Measurements from ENCODE around the gene SLC27A1. TPM values are rescaled to one million over a fixed set of nuclear protein-coding genes. Genes with fewer than 3 reads are reported as not detected.

Gene SLC27A1
- total and polyA plus RNA-seq, 10 of the 15 experiments (the other 5 are each of a cell fraction or from before 2014, with no cell fraction given) = 0.11 to 2.3 (median 1.2) TPM

DNA sequence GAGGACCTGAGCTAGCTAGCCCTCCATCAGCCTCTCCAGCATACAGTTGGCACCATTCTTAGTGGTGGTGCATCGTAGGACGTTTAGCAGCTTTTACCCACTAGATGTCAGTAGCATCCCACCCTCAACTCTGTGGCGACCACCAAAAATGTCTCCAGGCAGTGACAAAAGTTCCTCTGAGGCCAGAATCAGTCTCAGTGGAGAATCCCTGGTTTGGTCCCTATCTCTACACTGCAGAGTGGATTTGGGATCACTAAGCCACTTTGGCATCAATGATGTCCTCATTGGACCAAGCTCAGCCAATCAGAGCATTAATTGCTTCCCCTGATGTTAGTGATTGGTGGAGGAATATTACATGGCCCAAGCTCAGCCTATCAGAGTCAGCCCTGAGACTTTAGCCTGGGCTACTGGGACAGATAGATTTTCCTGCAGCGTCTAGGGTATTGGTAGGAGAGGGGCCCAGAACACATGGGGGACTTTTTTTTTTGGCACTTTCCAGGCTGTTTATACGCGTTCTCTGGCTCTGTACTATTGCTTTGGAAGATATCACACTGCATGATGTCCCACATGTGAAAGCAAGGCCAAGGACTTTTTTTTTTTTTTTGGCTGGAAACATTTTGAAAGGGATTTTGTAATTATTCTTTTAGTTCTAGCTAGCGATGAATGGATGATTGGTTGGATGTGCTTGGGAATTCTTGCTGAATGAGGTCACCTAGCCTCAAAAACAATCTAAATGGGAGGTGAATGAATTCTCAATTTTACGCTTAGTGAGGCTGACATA is 28.9 kb upstream of the SLC27A1 start (continued):
- TF ChIP-seq BHLHE40 (IDR thresholded peaks at IDR 0.05; ENCODE audit: borderline replicate concordance in 1 of 2, low read depth in 2 of 2, low read length in 1 of 2) (no peak), RAD21 (IDR thresholded peaks at IDR 0.05; ENCODE audit: insufficient read depth, low read depth, low read length) (peak; percentile 55)

DNA sequence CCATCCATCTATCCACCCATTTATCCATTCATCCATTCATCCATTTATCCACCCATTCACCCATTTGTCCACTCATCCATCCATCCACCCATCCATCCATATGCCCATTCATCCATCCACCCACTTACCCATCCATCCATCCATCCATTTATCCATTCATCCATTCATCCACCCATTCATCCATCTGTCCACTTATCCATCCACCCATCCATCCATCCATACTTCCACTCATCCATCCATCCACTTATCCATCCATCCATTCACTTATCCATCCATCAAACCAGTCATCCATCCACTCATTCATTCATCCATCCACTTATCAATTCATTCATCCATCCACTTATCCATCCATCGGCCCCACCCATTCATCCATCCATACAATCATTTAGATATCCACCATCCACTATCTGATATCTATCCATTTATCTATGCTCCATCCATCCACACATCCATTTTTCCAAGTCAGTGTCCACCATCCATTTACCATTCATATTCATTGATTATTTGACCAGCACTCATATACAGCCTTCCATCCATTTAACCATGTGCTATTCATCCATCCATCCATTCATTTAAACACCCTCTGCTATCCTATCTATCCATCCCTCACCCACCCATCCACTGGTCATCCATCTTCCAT is 24.7 kb upstream of the SLC27A1 start:
- TF ChIP-seq, protein P1, sequence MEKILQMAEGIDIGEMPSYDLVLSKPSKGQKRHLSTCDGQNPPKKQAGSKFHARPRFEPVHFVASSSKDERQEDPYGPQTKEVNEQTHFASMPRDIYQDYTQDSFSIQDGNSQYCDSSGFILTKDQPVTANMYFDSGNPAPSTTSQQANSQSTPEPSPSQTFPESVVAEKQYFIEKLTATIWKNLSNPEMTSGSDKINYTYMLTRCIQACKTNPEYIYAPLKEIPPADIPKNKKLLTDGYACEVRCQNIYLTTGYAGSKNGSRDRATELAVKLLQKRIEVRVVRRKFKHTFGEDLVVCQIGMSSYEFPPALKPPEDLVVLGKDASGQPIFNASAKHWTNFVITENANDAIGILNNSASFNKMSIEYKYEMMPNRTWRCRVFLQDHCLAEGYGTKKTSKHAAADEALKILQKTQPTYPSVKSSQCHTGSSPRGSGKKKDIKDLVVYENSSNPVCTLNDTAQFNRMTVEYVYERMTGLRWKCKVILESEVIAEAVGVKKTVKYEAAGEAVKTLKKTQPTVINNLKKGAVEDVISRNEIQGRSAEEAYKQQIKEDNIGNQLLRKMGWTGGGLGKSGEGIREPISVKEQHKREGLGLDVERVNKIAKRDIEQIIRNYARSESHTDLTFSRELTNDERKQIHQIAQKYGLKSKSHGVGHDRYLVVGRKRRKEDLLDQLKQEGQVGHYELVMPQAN (conservative IDR thresholded peaks at IDR 0.05) = no peak
- TF ChIP-seq PML (IDR thresholded peaks at IDR 0.05; ENCODE audit: low read length) = no peak
- TF ChIP-seq, protein P2, sequence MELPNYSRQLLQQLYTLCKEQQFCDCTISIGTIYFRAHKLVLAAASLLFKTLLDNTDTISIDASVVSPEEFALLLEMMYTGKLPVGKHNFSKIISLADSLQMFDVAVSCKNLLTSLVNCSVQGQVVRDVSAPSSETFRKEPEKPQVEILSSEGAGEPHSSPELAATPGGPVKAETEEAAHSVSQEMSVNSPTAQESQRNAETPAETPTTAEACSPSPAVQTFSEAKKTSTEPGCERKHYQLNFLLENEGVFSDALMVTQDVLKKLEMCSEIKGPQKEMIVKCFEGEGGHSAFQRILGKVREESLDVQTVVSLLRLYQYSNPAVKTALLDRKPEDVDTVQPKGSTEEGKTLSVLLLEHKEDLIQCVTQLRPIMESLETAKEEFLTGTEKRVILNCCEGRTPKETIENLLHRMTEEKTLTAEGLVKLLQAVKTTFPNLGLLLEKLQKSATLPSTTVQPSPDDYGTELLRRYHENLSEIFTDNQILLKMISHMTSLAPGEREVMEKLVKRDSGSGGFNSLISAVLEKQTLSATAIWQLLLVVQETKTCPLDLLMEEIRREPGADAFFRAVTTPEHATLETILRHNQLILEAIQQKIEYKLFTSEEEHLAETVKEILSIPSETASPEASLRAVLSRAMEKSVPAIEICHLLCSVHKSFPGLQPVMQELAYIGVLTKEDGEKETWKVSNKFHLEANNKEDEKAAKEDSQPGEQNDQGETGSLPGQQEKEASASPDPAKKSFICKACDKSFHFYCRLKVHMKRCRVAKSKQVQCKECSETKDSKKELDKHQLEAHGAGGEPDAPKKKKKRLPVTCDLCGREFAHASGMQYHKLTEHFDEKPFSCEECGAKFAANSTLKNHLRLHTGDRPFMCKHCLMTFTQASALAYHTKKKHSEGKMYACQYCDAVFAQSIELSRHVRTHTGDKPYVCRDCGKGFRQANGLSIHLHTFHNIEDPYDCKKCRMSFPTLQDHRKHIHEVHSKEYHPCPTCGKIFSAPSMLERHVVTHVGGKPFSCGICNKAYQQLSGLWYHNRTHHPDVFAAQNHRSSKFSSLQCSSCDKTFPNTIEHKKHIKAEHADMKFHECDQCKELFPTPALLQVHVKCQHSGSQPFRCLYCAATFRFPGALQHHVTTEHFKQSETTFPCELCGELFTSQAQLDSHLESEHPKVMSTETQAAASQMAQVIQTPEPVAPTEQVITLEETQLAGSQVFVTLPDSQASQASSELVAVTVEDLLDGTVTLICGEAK (IDR thresholded peaks at IDR 0.05; ENCODE audit: borderline replicate concordance) = no peak
- TF ChIP-seq, protein P3, sequence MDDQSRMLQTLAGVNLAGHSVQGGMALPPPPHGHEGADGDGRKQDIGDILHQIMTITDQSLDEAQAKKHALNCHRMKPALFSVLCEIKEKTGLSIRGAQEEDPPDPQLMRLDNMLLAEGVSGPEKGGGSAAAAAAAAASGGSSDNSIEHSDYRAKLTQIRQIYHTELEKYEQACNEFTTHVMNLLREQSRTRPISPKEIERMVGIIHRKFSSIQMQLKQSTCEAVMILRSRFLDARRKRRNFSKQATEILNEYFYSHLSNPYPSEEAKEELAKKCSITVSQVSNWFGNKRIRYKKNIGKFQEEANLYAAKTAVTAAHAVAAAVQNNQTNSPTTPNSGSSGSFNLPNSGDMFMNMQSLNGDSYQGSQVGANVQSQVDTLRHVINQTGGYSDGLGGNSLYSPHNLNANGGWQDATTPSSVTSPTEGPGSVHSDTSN (IDR thresholded peaks at IDR 0.05; ENCODE audit: insufficient replicate concordance, low read depth, low read length) = no peak
- ChIA-PET RAD21 (ENCODE audit: unreplicated experiment) (no interaction called here), SMC1A (ENCODE audit: uncharacterized antibody, unreplicated experiment) (interaction anchor here (0.9 kb wide), 1 partner anchor 51 kb away, joined by 3 read pairs; no protein-coding TSS in a partner anchor), POLR2A (interaction anchor here (0.5 kb wide), 1 partner anchor 140 kb away, joined by 3 read pairs; no protein-coding TSS in a partner anchor), CTCF (interaction anchor here (1.2 to 1.5 kb wide), 2 partner anchors 20 to 56 kb away, joined by 4 read pairs; no protein-coding TSS in a partner anchor)
- no peaks in the 10 kb centered on the region for H3K36me3 ChIP-seq (ENCODE audit: control insufficient read depth in 2 of 2, insufficient read depth in 2 of 2, low read length in 1 of 2)
- intact Hi-C loops (cut with micrococcal nuclease; ENCODE audit: unreplicated experiment) (loop anchor here (10.0 kb wide), 1 partner anchor 409 kb away; the partner anchor contains the start of gene RPL18A), in situ Hi-C loops (cut with MboI) (no loop called here)
- no TSS peak for BruUV-seq (replicated peaks)
- no peak for FAIRE-seq
- peaks cover 8% of the 10 kb centered on the region for H3K4me1 ChIP-seq (ENCODE audit: control insufficient read depth, insufficient read depth, low read length)
- H3K9me3 ChIP-seq (replicated peaks; ENCODE audit: control insufficient read depth, insufficient read depth, low read length) = no peaks in the 10 kb centered on the region; the same call in 2 of the 3 replicates
- H4K20me1 ChIP-seq (ENCODE audit: control insufficient read depth, insufficient read depth) = no peaks in the 10 kb centered on the region
- H3K27me3 ChIP-seq (replicated peaks in 1 of 2; ENCODE audit: control insufficient read depth in 2 of 2, insufficient read depth in 2 of 2, low read length in 1 of 2) = peaks cover 2 to 5% of the 10 kb centered on the region in 2 experiments; a peak in 3 of 4 replicates
- H3K79me2 ChIP-seq (ENCODE audit: control insufficient read depth, insufficient read depth, low read length) = no peaks in the 10 kb centered on the region
- WGBS (ENCODE audit: insufficient coverage, insufficient replicate concordance, low lambda C conversion rate, missing lambda C conversion rate) = 100% methylated on average over 1 of the region's 1 CpG
- DNase-seq (ENCODE audit: low read depth, low spot score) = no peak
- no peak overlapping the region for H3K4me2 ChIP-seq (ENCODE audit: control insufficient read depth, insufficient read depth)
- ATAC-seq = no peak
- H3K27ac ChIP-seq (ENCODE audit: control insufficient read depth, insufficient read depth) = no peak overlapping the region
- H3K9ac ChIP-seq (ENCODE audit: control insufficient read depth, insufficient read depth, low read length) = no peak overlapping the region
- no peak overlapping the region for H2AFZ ChIP-seq (ENCODE audit: control insufficient read depth, low read depth, low read length)
- H3K4me3 ChIP-seq = no peak overlapping the region
